ENCODE results near the gene PRICKLE2.

Gene PRICKLE2

GRCh38 chr3:64253689-64254088 lies 28.4 kb upstream of the PRICKLE2 start:
- no peak for DNase-seq (ENCODE audit: low spot score)

- DNase-seq (ENCODE audit: low spot score), result no peak
These were observed 25.8 kb upstream of the PRICKLE2 start for GRCh38 chr3:64251019-64251418.

- DNase-seq (ENCODE audit: low spot score), result no peak
These were observed 22.9 kb upstream of the PRICKLE2 start for GRCh38 chr3:64247991-64248646.

- no peak for DNase-seq (ENCODE audit: low spot score)
These were observed 19.0 kb upstream of the PRICKLE2 start for GRCh38 chr3:64244011-64244942.

- DNase-seq (ENCODE audit: low spot score), result no peak
These were observed 17.2 kb upstream of the PRICKLE2 start for GRCh38 chr3:64242435-64242834.

GRCh38 chr3:64240959-64241358 lies 15.7 kb upstream of the PRICKLE2 start:
- no peak for DNase-seq (ENCODE audit: low spot score)

- no peak for DNase-seq (ENCODE audit: low spot score)
These were observed 15.1 kb upstream of the PRICKLE2 start for GRCh38 chr3:64240396-64240795.

- DNase-seq (ENCODE audit: low spot score), result no peak
These were observed 14.6 kb upstream of the PRICKLE2 start for GRCh38 chr3:64239841-64240240.

GRCh38 chr3:64238971-64239667 lies 13.9 kb upstream of the PRICKLE2 start:
- peak; percentile 82 for DNase-seq (ENCODE audit: low spot score)

- DNase-seq (ENCODE audit: low spot score), result no peak
These were observed 11.8 kb upstream of the PRICKLE2 start for GRCh38 chr3:64237083-64237482.

- DNase-seq (ENCODE audit: low spot score), result no peak
These were observed 10.3 kb upstream of the PRICKLE2 start for GRCh38 chr3:64235605-64236004.

GRCh38 chr3:64234571-64234970 lies 9.3 kb upstream of the PRICKLE2 start:
- no peak for DNase-seq (ENCODE audit: low spot score)

GRCh38 chr3:64232821-64233220 lies 7.6 kb upstream of the PRICKLE2 start:
- DNase-seq (ENCODE audit: low spot score), result no peak

- DNase-seq (ENCODE audit: low spot score), result no peak
These were observed 4.6 kb upstream of the PRICKLE2 start for GRCh38 chr3:64229903-64230302.

GRCh38 chr3:64228110-64228509 lies 2.8 kb upstream of the PRICKLE2 start:
- no peak for DNase-seq (ENCODE audit: low spot score)

- DNase-seq (ENCODE audit: low spot score), result no peak
These were observed 1.5 kb upstream of the PRICKLE2 start for GRCh38 chr3:64226730-64227129.

- DNase-seq (ENCODE audit: low spot score), result no peak
These were observed 631 bp upstream of the PRICKLE2 start for GRCh38 chr3:64225695-64226499.

GRCh38 chr3:64223791-64224745 lies 1.2 kb downstream of the PRICKLE2 start:
- DNase-seq (ENCODE audit: low spot score), result no peak

GRCh38 chr3:64222501-64223111 lies 2.7 kb downstream of the PRICKLE2 start:
- no peak for DNase-seq (ENCODE audit: low spot score)

- DNase-seq (ENCODE audit: low spot score), result no peak
These were observed 3.6 kb downstream of the PRICKLE2 start for GRCh38 chr3:64221571-64222257.

All from hepatic stellate cell (primary cell).